ENCODE measurements around the gene IL15RA.

- TF ChIP-seq EZH2 (IDR thresholded peaks at IDR 0.05; ENCODE audit: borderline replicate concordance, low read depth, low read length, severe bottlenecking) = no peak
- no peak for TF ChIP-seq CTCF (IDR thresholded peaks at IDR 0.05; ENCODE audit: borderline replicate concordance, extremely low read depth, low read length, poor library complexity, severe bottlenecking)
Measured at GRCh38 chr10:5924889-5925288, 52.5 kb downstream of the IL15RA start.
